Lower leg skin (tissue), 4 donors: Measurements from ENCODE around the gene RASL12. TPM values are rescaled to one million over a fixed set of nuclear protein-coding genes. Genes with fewer than 3 reads are reported as not detected.

Source experiments
- DNase-seq, 2 donors: peaks; one replicate each; pipeline ENCODE4 v3.0.0-alpha.2; 2019; ENCODE audit warnings: low spot score in 2 of 2
- H3K4me3 ChIP-seq: fragments of 200-600 bp; sonication (generic); 2 replicates; pipeline ENCODE4 v1.5.1; 2017; ENCODE audit warnings: mild to moderate bottlenecking, low read depth; ENCODE audit not compliant: poor library complexity, severe bottlenecking
- CTCF ChIP-seq, 3 donors: fragments of 450-650 bp; IDR thresholded peaks; one replicate each; pipeline ENCODE4 v1.5.1; 2016; ENCODE audit warnings: antibody characterized with exemption in 3 of 3, mild to moderate bottlenecking in 3 of 3, moderate library complexity in 2 of 3
- POLR2A ChIP-seq, 2 donors: fragments of 450-650 bp; IDR thresholded peaks; one replicate each; pipeline ENCODE4 v1.6.1; 2016 to 2017; ENCODE audit warnings: antibody characterized with exemption in 2 of 2, mild to moderate bottlenecking in 1 of 2, moderate library complexity in 1 of 2
- WGBS, 2 donors: methylation state at CpG; one replicate each; pipeline ENCODE4 v1.1.5; 2018; 5-methylcytosine and 5-hydroxymethylcytosine counted together
- intact Hi-C: fragments of 100-400 bp; cut with DNase I; formaldehyde crosslinking; loops from one replicate; pipeline ENCODE4 v1.15.0; 2023; ENCODE audit warnings: low total_unique reads
- total RNA-seq, 4 donors: library from RNA; depleted of rRNA; stranded (reverse); fragments of >200 nt; gene quantifications; one replicate each; pipeline ENCODE4 v1.1.0, GENCODE V29; 2016

The RASL12 gene
- total RNA-seq, 4 donors from 2014 or later: 1.7 to 18.9 (median 7.7) TPM

- TF ChIP-seq POLR2A (IDR thresholded peaks at IDR 0.05) (no peak), CTCF (IDR thresholded peaks at IDR 0.05) (no peak)
- no peak for DNase-seq
- no peak overlapping the region for H3K4me3 ChIP-seq
- intact Hi-C loops: no loop called here
- 74 to 75% methylated on average over 2 of the region's 2 CpGs for WGBS, 2 donors
Observed at GRCh38 chr15:65008983-65009382, 58.8 kb downstream of the RASL12 start.

GRCh38 chr15:65006876-65007275, 60.9 kb downstream of the RASL12 start:
- peak in 1 of 2 donors; percentile 15 for DNase-seq
- intact Hi-C loops: no loop called here
- TF ChIP-seq CTCF (IDR thresholded peaks at IDR 0.05) (no peak), POLR2A (IDR thresholded peaks at IDR 0.05) (no peak)
- WGBS, 2 donors: 64 to 72% methylated on average over 3 of the region's 3 CpGs
- H3K4me3 ChIP-seq: no peak overlapping the region

GRCh38 chr15:65004993-65005392, 62.8 kb downstream of the RASL12 start:
- H3K4me3 ChIP-seq: no peak overlapping the region
- intact Hi-C loops: no loop called here
- 76 to 90% methylated on average over 3 of the region's 3 CpGs for WGBS, 2 donors
- TF ChIP-seq POLR2A (IDR thresholded peaks at IDR 0.05): no peak
- peak in 1 of 2 donors; percentile 2 for DNase-seq

Other genes with a start within 250 kb of the RASL12 start
- 1 to 10 TPM in 3 of 4 donors, under 1 TPM in 1; 0.25 to 2.5 (median 1.7) TPM for gene PIF1, start 242.3 kb downstream of the RASL12 start, total RNA-seq
- gene PLEKHO2, start 226.1 kb downstream of the RASL12 start, total RNA-seq: 10 to 100 TPM in 1 of 4 donors, 1 to 10 TPM in 3; 5.7 to 15.6 (median 7.3) TPM
- gene ANKDD1A, start 156.1 kb downstream of the RASL12 start, total RNA-seq: 1 to 10 TPM; 1.3 to 2.8 (median 1.7) TPM
- 10 to 100 TPM; 54.3 to 93.1 (median 76.6) TPM for gene SPG21, start 78.1 kb downstream of the RASL12 start, total RNA-seq
- gene MTFMT, start 38.4 kb downstream of the RASL12 start, total RNA-seq: 10 to 100 TPM; 12.3 to 21.9 (median 15.0) TPM
- gene SLC51B, start 22.6 kb downstream of the RASL12 start, total RNA-seq: under 1 TPM in 1 of 4 donors, not detected in 3; 0.65 TPM
- gene KBTBD13, start 8.8 kb upstream of the RASL12 start, total RNA-seq: not detected
- gene UBAP1L, start 47.2 kb upstream of the RASL12 start, total RNA-seq: 1 to 10 TPM; 1.7 to 3.3 (median 3.0) TPM
- gene PDCD7, start 65.8 kb upstream of the RASL12 start, total RNA-seq: 10 to 100 TPM; 21.0 to 33.5 (median 27.0) TPM
- 100 to 1,000 TPM in 2 of 4 donors, 10 to 100 TPM in 2; 74.5 to 110 (median 91.8) TPM for gene CLPX, start 117.4 kb upstream of the RASL12 start, total RNA-seq
- gene CILP, start 143.5 kb upstream of the RASL12 start, total RNA-seq: 10 to 100 TPM in 2 of 4 donors, 1 to 10 TPM in 2; 3.9 to 66.8 (median 9.3) TPM
- gene PARP16, start 218.9 kb upstream of the RASL12 start, total RNA-seq: 10 to 100 TPM; 10.3 to 14.4 (median 11.3) TPM
- not detected for gene RNU5A-1, start 228.1 kb upstream of the RASL12 start, total RNA-seq
- not detected for gene RNU5B-1, start 236.7 kb upstream of the RASL12 start, total RNA-seq